ENCODE data around the gene MAP2K1.

GRCh38 chr15:66369773-66370651, 16.7 kb upstream of the MAP2K1 start:
- TF ChIP-seq CTCF (conservative IDR thresholded peaks at IDR 0.05 in 1 of 2, IDR thresholded peaks at IDR 0.05 in 1 of 2; ENCODE audit: low read depth in 1 of 2, low read length in 2 of 2): no peak
- TF ChIP-seq EZH2 (IDR thresholded peaks at IDR 0.05; ENCODE audit: low read length, missing control alignments): no peak

All from fibroblast of lung (primary cell).